Fibroblast of pulmonary artery (primary cell): ENCODE data around the gene CKS1B.
A peak's percentile ranks its signal among the peaks of the same experiment; 100 is the strongest.

Experiments
- DNase-seq: peaks from one replicate; pipeline ENCODE4 v3.0.0-alpha.2; 2010; ENCODE audit warnings: low read depth
- H3K4me3 ChIP-seq: replicated peaks from 2 replicates; pipeline ENCODE4 v1.5.1; 2011; ENCODE audit warnings: low read depth, mild to moderate bottlenecking, control low read depth, low read length, moderate library complexity
- CTCF ChIP-seq: IDR thresholded peaks from 2 replicates; pipeline ENCODE4 v1.5.1; 2011; ENCODE audit warnings: mild to moderate bottlenecking, control low read depth, low read length, inconsistent platforms; ENCODE audit errors: missing control alignments

Gene CKS1B

GRCh38 chr1:154989195-154989860 lies 14.8 kb downstream of the CKS1B start:
- no peak overlapping the region for H3K4me3 ChIP-seq
- DNase-seq = no peak
- TF ChIP-seq CTCF = no peak

GRCh38 chr1:154990276-154990675 lies 15.8 kb downstream of the CKS1B start:
- TF ChIP-seq CTCF = no peak
- DNase-seq = no peak

GRCh38 chr1:154992721-154993571 lies 18.5 kb downstream of the CKS1B start:
- DNase-seq = peak; percentile 67
- peak; percentile 23 for TF ChIP-seq CTCF

More at GRCh38 chr1:154990276-154990675, 15.8 kb downstream of the CKS1B start:
- H3K4me3 ChIP-seq = no peak overlapping the region

GRCh38 chr1:154993572-154994268 lies 19.2 kb downstream of the CKS1B start, which contains the start of gene LENEP:
TSS of gene LENEP (plus strand) at chr1:154993586. CDS start at chr1:154993608, 22 bp downstream.
- no peak within 1 kb of the TSS for H3K4me3 ChIP-seq
- DNase-seq = no peak
- no peak for TF ChIP-seq CTCF

More at GRCh38 chr1:154992721-154993571, 18.5 kb downstream of the CKS1B start:
- H3K4me3 ChIP-seq = no peak overlapping the region

GRCh38 chr1:154994269-154994587 lies 19.7 kb downstream of the CKS1B start:
- H3K4me3 ChIP-seq = no peak overlapping the region
- DNase-seq = no peak
- TF ChIP-seq CTCF = no peak

GRCh38 chr1:154994591-154994990 lies 20.1 kb downstream of the CKS1B start:
- DNase-seq = no peak
- H3K4me3 ChIP-seq = no peak overlapping the region
- no peak for TF ChIP-seq CTCF
